IgD-negative memory B cell (primary cell): ENCODE results near the gene DESI2. TPM values are rescaled to one million over a fixed set of nuclear protein-coding genes. Genes with fewer than 3 reads are reported as not detected.
A peak's percentile ranks its signal among the peaks of the same experiment; 100 is the strongest.
"Not testable (repeated sequence)": the region's sequence is repeated elsewhere in the genome, so short reads cannot be mapped to it uniquely, and the experiment has no call there.

ENCODE experiments used
- H3K27ac Mint-ChIP-seq, 3 donors: one replicate each; pipeline ENCODE4 v1.8.0; 2020 to 2022; ENCODE audit warnings: mild to moderate bottlenecking in 3 of 3, mixed read lengths in 3 of 3, moderate library complexity in 1 of 3
- H3K27me3 Mint-ChIP-seq: one replicate; pipeline ENCODE4 v1.8.0; 2021; ENCODE audit warnings: mixed read lengths
- H3K36me3 Mint-ChIP-seq: one replicate; pipeline ENCODE4 v1.8.0; 2020; ENCODE audit warnings: mild to moderate bottlenecking, mixed read lengths
- H3K4me1 Mint-ChIP-seq, 3 donors: one replicate each; pipeline ENCODE4 v1.8.0; 2020 to 2022; ENCODE audit warnings: mixed read lengths in 3 of 3, mild to moderate bottlenecking in 1 of 3
- H3K4me3 Mint-ChIP-seq, 4 donors: one replicate each; pipeline ENCODE4 v1.8.0; 2020 to 2022; ENCODE audit warnings: mild to moderate bottlenecking in 4 of 4, mixed read lengths in 4 of 4, moderate library complexity in 3 of 4
- H3K9me3 Mint-ChIP-seq, 3 donors: one replicate each; pipeline ENCODE4 v1.8.0; 2020 to 2021; ENCODE audit warnings: mixed read lengths in 3 of 3, mild to moderate bottlenecking in 1 of 3
- polyA plus RNA-seq: library from polyadenylated mRNA; unstranded; fragments of 300-500 nt; fragmentation: Illumina TruSeq; gene quantifications from one replicate; pipeline ENCODE4 v1.2.3, GENCODE V29; 2021

The DESI2 gene
- polyA plus RNA-seq, 1 donor from 2014 or later: 17.5 TPM

- H3K9me3 Mint-ChIP-seq: no peaks in the 10 kb centered on the region
- H3K4me3 Mint-ChIP-seq: no peak overlapping the region
- H3K27ac Mint-ChIP-seq: no peak overlapping the region
- peaks cover 5% of the 10 kb centered on the region for H3K27me3 Mint-ChIP-seq
- H3K36me3 Mint-ChIP-seq: peaks cover 1% of the 10 kb centered on the region
- H3K4me1 Mint-ChIP-seq: no peaks in the 10 kb centered on the region
Observed at GRCh38 chr1:244645414-244645813, 7.5 kb upstream of the DESI2 start.

GRCh38 chr1:244645890-244646289 lies 7.0 kb upstream of the DESI2 start:
- Mint-ChIP-seq H3K4me1 (no peaks in the 10 kb centered on the region), H3K36me3 (no peaks in the 10 kb centered on the region), H3K27ac (no peak overlapping the region), H3K27me3 (peaks cover 5% of the 10 kb centered on the region), H3K9me3 (no peaks in the 10 kb centered on the region), H3K4me3 (no peak overlapping the region)

GRCh38 chr1:244647819-244648218 lies 5.1 kb upstream of the DESI2 start:
- Mint-ChIP-seq H3K4me1 (peaks cover 6 to 9% (median 7%) of the 10 kb centered on the region in 3 donors), H3K27ac (no peak overlapping the region), H3K4me3 (no peak overlapping the region), H3K9me3 (no peaks in the 10 kb centered on the region), H3K27me3 (peaks cover 3% of the 10 kb centered on the region), H3K36me3 (no peaks in the 10 kb centered on the region)

GRCh38 chr1:244651956-244652622 lies 837 bp upstream of the DESI2 start:
- Mint-ChIP-seq H3K4me1 (peaks cover 6 to 13% (median 8%) of the 10 kb centered on the region in 3 donors), H3K9me3 (no peaks in the 10 kb centered on the region), H3K27me3 (peaks cover 2% of the 10 kb centered on the region), H3K4me3 (peak overlapping the region; percentile 82 to 95 (median 90)), H3K36me3 (no peaks in the 10 kb centered on the region), H3K27ac (peak overlapping the region; percentile 81 to 84 (median 84))

GRCh38 chr1:244653439-244654107 lies 647 bp downstream of the DESI2 start:
- H3K4me3 Mint-ChIP-seq: no peak overlapping the region
- peaks cover 2% of the 10 kb centered on the region for H3K27me3 Mint-ChIP-seq
- no peaks in the 10 kb centered on the region for H3K36me3 Mint-ChIP-seq
- H3K27ac Mint-ChIP-seq: no peak overlapping the region
- peaks cover 12 to 27% (median 14%) of the 10 kb centered on the region in 3 donors for H3K4me1 Mint-ChIP-seq
- no peaks in the 10 kb centered on the region for H3K9me3 Mint-ChIP-seq

GRCh38 chr1:244654108-244655038 lies 1.4 kb downstream of the DESI2 start:
- Mint-ChIP-seq H3K9me3 (no peaks in the 10 kb centered on the region), H3K4me1 (peaks cover 12 to 32% (median 17%) of the 10 kb centered on the region in 3 donors), H3K36me3 (no peaks in the 10 kb centered on the region), H3K27me3 (peaks cover 2% of the 10 kb centered on the region), H3K4me3 (no peak overlapping the region), H3K27ac (no peak overlapping the region)

- Mint-ChIP-seq H3K36me3 (no peaks in the 10 kb centered on the region), H3K27me3 (no peaks in the 10 kb centered on the region), H3K9me3 (no peaks in the 10 kb centered on the region), H3K4me1 (peaks cover 12 to 35% (median 18%) of the 10 kb centered on the region in 3 donors), H3K27ac (no peak overlapping the region), H3K4me3 (no peak overlapping the region)
Observed at GRCh38 chr1:244655186-244655585, 2.3 kb downstream of the DESI2 start.

GRCh38 chr1:244657421-244657820 lies 4.5 kb downstream of the DESI2 start:
- H3K27ac Mint-ChIP-seq: no peak overlapping the region
- H3K4me3 Mint-ChIP-seq: peak overlapping the region in 1 of 4 donors; percentile 64
- no peaks in the 10 kb centered on the region for H3K9me3 Mint-ChIP-seq
- H3K36me3 Mint-ChIP-seq: peaks cover 1% of the 10 kb centered on the region
- no peaks in the 10 kb centered on the region for H3K27me3 Mint-ChIP-seq
- H3K4me1 Mint-ChIP-seq: peaks cover 11 to 33% (median 20%) of the 10 kb centered on the region in 3 donors

GRCh38 chr1:244659694-244660093 lies 6.8 kb downstream of the DESI2 start:
- no peak overlapping the region for H3K4me3 Mint-ChIP-seq
- no peak overlapping the region for H3K27ac Mint-ChIP-seq

GRCh38 chr1:244660595-244660994 lies 7.7 kb downstream of the DESI2 start:
- Mint-ChIP-seq H3K4me3 (no peak overlapping the region), H3K36me3 (peaks cover 1% of the 10 kb centered on the region), H3K27me3 (no peaks in the 10 kb centered on the region), H3K27ac (no peak overlapping the region), H3K9me3 (no peaks in the 10 kb centered on the region), H3K4me1 (peaks cover 13 to 40% (median 30%) of the 10 kb centered on the region in 3 donors)

More at GRCh38 chr1:244659694-244660093, 6.8 kb downstream of the DESI2 start:
- H3K36me3 Mint-ChIP-seq: peaks cover 1% of the 10 kb centered on the region
- H3K4me1 Mint-ChIP-seq: peaks cover 13 to 40% (median 30%) of the 10 kb centered on the region in 3 donors
- H3K9me3 Mint-ChIP-seq: no peaks in the 10 kb centered on the region
- no peaks in the 10 kb centered on the region for H3K27me3 Mint-ChIP-seq

DNA sequence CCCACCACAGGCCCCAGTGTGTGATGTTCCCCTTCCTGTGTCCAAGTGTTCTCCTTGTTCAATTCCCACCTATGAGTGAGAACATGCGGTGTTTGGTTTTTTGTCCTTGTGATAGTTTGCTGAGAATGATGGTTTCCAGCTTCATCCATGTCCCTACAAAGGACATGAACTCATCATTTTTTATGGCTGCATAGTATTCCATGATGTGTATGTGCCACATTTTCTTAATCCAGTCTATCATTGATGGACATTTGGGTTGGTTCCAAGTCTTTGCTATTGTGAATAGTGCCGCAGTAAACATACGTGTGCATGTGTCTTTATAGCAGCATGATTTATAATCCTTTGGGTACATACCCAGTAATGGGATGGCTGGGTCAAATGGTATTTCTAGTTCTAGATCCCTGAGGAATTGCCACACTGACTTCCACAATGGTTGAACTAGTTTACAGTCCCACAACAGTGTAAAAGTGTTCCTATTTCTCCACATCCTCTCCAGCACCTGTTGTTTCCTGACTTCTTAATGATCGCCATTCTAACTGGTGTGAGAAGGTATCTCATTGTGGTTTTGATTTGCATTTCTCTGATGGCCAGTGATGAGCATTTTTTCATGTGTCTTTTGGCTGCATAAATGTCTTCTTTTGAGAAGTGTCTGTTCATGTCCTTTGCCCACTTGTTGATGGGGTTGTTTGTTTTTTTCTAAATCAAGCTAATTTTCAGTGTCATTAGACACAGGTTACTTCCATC lies 8.8 kb downstream of the DESI2 start:
- H3K27me3 Mint-ChIP-seq, H3K4me3 Mint-ChIP-seq, H3K9me3 Mint-ChIP-seq, H3K27ac Mint-ChIP-seq, H3K36me3 Mint-ChIP-seq: not testable (repeated sequence)
- peaks cover 13 to 36% (median 30%) of the 10 kb centered on the region in 3 donors for H3K4me1 Mint-ChIP-seq

DNA sequence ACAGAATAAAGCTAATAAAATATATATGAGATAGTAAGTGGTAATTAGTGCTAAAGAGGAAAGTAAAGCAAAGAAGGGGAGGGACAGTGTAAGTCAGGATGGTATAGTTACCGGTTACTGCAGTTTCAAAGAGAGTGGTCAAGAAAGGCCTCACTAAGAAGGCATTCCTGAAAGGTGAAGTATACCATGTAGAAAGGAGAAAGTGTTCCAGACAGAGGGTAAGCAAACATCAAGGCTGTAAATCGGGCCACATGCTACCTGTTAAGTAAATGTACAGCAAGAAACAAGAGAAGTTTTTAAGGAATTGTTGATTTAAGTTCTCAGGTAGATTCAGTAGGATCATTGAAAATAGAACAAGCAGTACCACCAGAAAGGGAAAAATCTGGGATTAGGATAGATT lies 9.7 kb downstream of the DESI2 start:
- peaks cover 8 to 32% (median 28%) of the 10 kb centered on the region in 3 donors for H3K4me1 Mint-ChIP-seq
- peak overlapping the region; percentile 22 to 31 (median 26) for H3K27ac Mint-ChIP-seq
- H3K27me3 Mint-ChIP-seq: no peaks in the 10 kb centered on the region
- H3K4me3 Mint-ChIP-seq: peak overlapping the region; percentile 39 to 87 (median 67)
- H3K9me3 Mint-ChIP-seq: no peaks in the 10 kb centered on the region
- peaks cover 1% of the 10 kb centered on the region for H3K36me3 Mint-ChIP-seq

DNA sequence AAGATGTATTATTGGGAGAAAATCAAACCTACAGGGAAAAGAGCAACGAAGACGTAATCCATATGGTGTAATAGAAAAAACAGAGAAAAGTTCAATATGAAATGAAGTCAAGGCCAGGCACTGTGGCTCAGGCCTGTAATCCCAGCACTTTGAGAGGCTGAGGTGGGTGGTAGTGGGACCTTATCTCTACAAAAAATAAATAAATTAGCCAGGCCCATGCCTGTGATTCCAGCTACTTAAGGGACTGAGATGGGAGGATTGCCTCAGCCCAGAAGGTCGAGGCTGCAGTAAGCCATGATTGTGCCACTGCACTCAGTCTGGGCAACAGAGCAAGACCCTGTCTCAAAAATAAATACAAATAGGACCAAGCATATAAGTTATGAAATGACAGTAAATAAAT lies 11.4 kb downstream of the DESI2 start:
- Mint-ChIP-seq H3K4me1 (peaks cover 8 to 21% (median 21%) of the 10 kb centered on the region in 3 donors), H3K27me3 (no peaks in the 10 kb centered on the region), H3K4me3 (peak overlapping the region in 1 of 4 donors; percentile 25), H3K27ac (no peak overlapping the region), H3K9me3 (no peaks in the 10 kb centered on the region), H3K36me3 (peaks cover 1% of the 10 kb centered on the region)

GRCh38 chr1:244665771-244666217 lies 12.9 kb downstream of the DESI2 start:
- Mint-ChIP-seq H3K27ac (no peak overlapping the region), H3K9me3 (no peaks in the 10 kb centered on the region), H3K27me3 (no peaks in the 10 kb centered on the region), H3K4me3 (no peak overlapping the region), H3K36me3 (peaks cover 2% of the 10 kb centered on the region), H3K4me1 (peaks cover 9 to 20% (median 19%) of the 10 kb centered on the region in 3 donors)
